H1 (cell line): ENCODE measurements around the gene ASTN2. TPM values are rescaled to one million over a fixed set of nuclear protein-coding genes. Genes with fewer than 3 reads are reported as not detected.

Experiments
- CHD1 ChIP-seq: IDR thresholded peaks from 2 replicates; pipeline ENCODE4 v1.6.1; 2012; ENCODE audit warnings: low read depth, low read length, improper control_type of control experiment
- GABPA ChIP-seq: IDR thresholded peaks from 2 replicates; pipeline ENCODE4 v1.6.1; 2011; ENCODE audit warnings: mild to moderate bottlenecking, low read length, moderate library complexity, borderline replicate concordance; ENCODE audit not compliant: insufficient read depth
- PHF8 ChIP-seq: fragments of 200-600 bp; sonication (generic); conservative IDR thresholded peaks from 2 replicates; pipeline ENCODE4 v1.7.1; 2012; ENCODE audit warnings: low read depth, mild to moderate bottlenecking, inconsistent platforms, low read length, moderate library complexity
- RBBP5 ChIP-seq: IDR thresholded peaks from 2 replicates; pipeline ENCODE4 v1.7.1; 2012; ENCODE audit warnings: low read depth, mild to moderate bottlenecking, inconsistent platforms, low read length, moderate library complexity, borderline replicate concordance
- polyA plus RNA-seq, 7 experiments: library from polyadenylated mRNA; depleted of rRNA in 3 of 7; stranded (reverse) in 5 of 7; unstranded in 2 of 7; fragments of >200 nt in 5 of 7; fragments of 200-250 nt in 2 of 7; gene quantifications; 1 replicate in 5 of 7; 2 replicates in 1 of 7; 4 replicates in 1 of 7; pipeline versions ENCODE4 v1.2.1 to v1.2.3, GENCODE V29; 2011 to 2013; ENCODE audit warnings: missing spikeins in 2 of 7, mixed read lengths in 2 of 7
- total RNA-seq: library from RNA; stranded (reverse); fragmentation: NEBNext Ultra II Directional; extraction: Animal tissue kit (Norgen Biotek cat#: 25700); gene quantifications from 2 replicates; pipeline ENCODE4 v1.2.1, GENCODE V29; 2021
- TF ChIP-seq, protein P1 (sequence below): fragments of 300-600 bp; sonication (generic); IDR thresholded peaks from 2 replicates; pipeline ENCODE4 v1.7.1; 2012; ENCODE audit warnings: low read length, moderate library complexity, mild to moderate bottlenecking, inconsistent platforms; ENCODE audit not compliant: insufficient replicate concordance
- TF ChIP-seq, protein P2 (sequence below), 3 experiments: IDR thresholded peaks; 1 replicate in 2 of 3; 2 replicates in 1 of 3; pipeline versions ENCODE4 v1.5.1 to v1.6.1; 2011; ENCODE audit warnings: low read length in 3 of 3, mild to moderate bottlenecking in 3 of 3, inconsistent platforms in 2 of 3, low read depth in 1 of 3, moderate library complexity in 1 of 3; ENCODE audit not compliant: insufficient read depth in 1 of 3; ENCODE audit errors: control extremely low read depth in 1 of 3
- TF ChIP-seq, protein P3 (sequence below): IDR thresholded peaks from 2 replicates; pipeline ENCODE4 v1.6.1; 2011; ENCODE audit warnings: low read length, improper control_type of control experiment

Gene ASTN2
- total and polyA plus RNA-seq, 2 of the 8 experiments (the other 6 are each of a cell fraction or from before 2014, with no cell fraction given): 8.2 to 13.7 TPM

- TF ChIP-seq, protein P1, sequence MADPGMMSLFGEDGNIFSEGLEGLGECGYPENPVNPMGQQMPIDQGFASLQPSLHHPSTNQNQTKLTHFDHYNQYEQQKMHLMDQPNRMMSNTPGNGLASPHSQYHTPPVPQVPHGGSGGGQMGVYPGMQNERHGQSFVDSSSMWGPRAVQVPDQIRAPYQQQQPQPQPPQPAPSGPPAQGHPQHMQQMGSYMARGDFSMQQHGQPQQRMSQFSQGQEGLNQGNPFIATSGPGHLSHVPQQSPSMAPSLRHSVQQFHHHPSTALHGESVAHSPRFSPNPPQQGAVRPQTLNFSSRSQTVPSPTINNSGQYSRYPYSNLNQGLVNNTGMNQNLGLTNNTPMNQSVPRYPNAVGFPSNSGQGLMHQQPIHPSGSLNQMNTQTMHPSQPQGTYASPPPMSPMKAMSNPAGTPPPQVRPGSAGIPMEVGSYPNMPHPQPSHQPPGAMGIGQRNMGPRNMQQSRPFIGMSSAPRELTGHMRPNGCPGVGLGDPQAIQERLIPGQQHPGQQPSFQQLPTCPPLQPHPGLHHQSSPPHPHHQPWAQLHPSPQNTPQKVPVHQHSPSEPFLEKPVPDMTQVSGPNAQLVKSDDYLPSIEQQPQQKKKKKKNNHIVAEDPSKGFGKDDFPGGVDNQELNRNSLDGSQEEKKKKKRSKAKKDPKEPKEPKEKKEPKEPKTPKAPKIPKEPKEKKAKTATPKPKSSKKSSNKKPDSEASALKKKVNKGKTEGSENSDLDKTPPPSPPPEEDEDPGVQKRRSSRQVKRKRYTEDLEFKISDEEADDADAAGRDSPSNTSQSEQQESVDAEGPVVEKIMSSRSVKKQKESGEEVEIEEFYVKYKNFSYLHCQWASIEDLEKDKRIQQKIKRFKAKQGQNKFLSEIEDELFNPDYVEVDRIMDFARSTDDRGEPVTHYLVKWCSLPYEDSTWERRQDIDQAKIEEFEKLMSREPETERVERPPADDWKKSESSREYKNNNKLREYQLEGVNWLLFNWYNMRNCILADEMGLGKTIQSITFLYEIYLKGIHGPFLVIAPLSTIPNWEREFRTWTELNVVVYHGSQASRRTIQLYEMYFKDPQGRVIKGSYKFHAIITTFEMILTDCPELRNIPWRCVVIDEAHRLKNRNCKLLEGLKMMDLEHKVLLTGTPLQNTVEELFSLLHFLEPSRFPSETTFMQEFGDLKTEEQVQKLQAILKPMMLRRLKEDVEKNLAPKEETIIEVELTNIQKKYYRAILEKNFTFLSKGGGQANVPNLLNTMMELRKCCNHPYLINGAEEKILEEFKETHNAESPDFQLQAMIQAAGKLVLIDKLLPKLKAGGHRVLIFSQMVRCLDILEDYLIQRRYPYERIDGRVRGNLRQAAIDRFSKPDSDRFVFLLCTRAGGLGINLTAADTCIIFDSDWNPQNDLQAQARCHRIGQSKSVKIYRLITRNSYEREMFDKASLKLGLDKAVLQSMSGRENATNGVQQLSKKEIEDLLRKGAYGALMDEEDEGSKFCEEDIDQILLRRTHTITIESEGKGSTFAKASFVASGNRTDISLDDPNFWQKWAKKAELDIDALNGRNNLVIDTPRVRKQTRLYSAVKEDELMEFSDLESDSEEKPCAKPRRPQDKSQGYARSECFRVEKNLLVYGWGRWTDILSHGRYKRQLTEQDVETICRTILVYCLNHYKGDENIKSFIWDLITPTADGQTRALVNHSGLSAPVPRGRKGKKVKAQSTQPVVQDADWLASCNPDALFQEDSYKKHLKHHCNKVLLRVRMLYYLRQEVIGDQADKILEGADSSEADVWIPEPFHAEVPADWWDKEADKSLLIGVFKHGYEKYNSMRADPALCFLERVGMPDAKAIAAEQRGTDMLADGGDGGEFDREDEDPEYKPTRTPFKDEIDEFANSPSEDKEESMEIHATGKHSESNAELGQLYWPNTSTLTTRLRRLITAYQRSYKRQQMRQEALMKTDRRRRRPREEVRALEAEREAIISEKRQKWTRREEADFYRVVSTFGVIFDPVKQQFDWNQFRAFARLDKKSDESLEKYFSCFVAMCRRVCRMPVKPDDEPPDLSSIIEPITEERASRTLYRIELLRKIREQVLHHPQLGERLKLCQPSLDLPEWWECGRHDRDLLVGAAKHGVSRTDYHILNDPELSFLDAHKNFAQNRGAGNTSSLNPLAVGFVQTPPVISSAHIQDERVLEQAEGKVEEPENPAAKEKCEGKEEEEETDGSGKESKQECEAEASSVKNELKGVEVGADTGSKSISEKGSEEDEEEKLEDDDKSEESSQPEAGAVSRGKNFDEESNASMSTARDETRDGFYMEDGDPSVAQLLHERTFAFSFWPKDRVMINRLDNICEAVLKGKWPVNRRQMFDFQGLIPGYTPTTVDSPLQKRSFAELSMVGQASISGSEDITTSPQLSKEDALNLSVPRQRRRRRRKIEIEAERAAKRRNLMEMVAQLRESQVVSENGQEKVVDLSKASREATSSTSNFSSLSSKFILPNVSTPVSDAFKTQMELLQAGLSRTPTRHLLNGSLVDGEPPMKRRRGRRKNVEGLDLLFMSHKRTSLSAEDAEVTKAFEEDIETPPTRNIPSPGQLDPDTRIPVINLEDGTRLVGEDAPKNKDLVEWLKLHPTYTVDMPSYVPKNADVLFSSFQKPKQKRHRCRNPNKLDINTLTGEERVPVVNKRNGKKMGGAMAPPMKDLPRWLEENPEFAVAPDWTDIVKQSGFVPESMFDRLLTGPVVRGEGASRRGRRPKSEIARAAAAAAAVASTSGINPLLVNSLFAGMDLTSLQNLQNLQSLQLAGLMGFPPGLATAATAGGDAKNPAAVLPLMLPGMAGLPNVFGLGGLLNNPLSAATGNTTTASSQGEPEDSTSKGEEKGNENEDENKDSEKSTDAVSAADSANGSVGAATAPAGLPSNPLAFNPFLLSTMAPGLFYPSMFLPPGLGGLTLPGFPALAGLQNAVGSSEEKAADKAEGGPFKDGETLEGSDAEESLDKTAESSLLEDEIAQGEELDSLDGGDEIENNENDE: no peak
- no peak for TF ChIP-seq GABPA
- TF ChIP-seq PHF8: no peak
- no peak for TF ChIP-seq CHD1
- TF ChIP-seq, protein P2, sequence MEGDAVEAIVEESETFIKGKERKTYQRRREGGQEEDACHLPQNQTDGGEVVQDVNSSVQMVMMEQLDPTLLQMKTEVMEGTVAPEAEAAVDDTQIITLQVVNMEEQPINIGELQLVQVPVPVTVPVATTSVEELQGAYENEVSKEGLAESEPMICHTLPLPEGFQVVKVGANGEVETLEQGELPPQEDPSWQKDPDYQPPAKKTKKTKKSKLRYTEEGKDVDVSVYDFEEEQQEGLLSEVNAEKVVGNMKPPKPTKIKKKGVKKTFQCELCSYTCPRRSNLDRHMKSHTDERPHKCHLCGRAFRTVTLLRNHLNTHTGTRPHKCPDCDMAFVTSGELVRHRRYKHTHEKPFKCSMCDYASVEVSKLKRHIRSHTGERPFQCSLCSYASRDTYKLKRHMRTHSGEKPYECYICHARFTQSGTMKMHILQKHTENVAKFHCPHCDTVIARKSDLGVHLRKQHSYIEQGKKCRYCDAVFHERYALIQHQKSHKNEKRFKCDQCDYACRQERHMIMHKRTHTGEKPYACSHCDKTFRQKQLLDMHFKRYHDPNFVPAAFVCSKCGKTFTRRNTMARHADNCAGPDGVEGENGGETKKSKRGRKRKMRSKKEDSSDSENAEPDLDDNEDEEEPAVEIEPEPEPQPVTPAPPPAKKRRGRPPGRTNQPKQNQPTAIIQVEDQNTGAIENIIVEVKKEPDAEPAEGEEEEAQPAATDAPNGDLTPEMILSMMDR (IDR thresholded peaks at IDR 0.05; ENCODE audit: control extremely low read depth in 1 of 3, insufficient read depth in 1 of 3, low read depth in 1 of 3, low read length in 3 of 3): no peak
- TF ChIP-seq RBBP5: no peak
- TF ChIP-seq, protein P3, sequence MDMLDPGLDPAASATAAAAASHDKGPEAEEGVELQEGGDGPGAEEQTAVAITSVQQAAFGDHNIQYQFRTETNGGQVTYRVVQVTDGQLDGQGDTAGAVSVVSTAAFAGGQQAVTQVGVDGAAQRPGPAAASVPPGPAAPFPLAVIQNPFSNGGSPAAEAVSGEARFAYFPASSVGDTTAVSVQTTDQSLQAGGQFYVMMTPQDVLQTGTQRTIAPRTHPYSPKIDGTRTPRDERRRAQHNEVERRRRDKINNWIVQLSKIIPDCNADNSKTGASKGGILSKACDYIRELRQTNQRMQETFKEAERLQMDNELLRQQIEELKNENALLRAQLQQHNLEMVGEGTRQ: no peak
Measured at GRCh38 chr9:117017414-117017985, 397.4 kb downstream of the ASTN2 start (continued).
